HG03135 (cell line): ENCODE results near the gene ASXL1.
"Not testable (repeated sequence)": the region's sequence is repeated elsewhere in the genome, so short reads cannot be mapped to it uniquely, and the experiment has no call there.

ENCODE experiments used
- ATAC-seq: cut with Tn5 transposase; IDR thresholded peaks from one replicate; pipeline ENCODE4 v1.9.1; 2021; ENCODE audit warnings: mild to moderate bottlenecking, moderate library complexity; ENCODE audit not compliant: unreplicated experiment

Gene ASXL1

GRCh38 chr20:32463642-32464400 is 105.7 kb downstream of the ASXL1 start:
- ATAC-seq, result no peak

- ATAC-seq, result no peak
Observed at GRCh38 chr20:32464401-32465091, 106.4 kb downstream of the ASXL1 start.

GRCh38 chr20:32465092-32465900 is 107.2 kb downstream of the ASXL1 start:
- ATAC-seq, result no peak

- not testable (repeated sequence) for ATAC-seq
Observed at GRCh38 chr20:32465901-32466675, 108.0 kb downstream of the ASXL1 start.

- ATAC-seq, result no peak
Observed at GRCh38 chr20:32466739-32467505, 108.8 kb downstream of the ASXL1 start.

GRCh38 chr20:32467506-32468312 is 109.6 kb downstream of the ASXL1 start:
- no peak for ATAC-seq

- no peak for ATAC-seq
Observed at GRCh38 chr20:32468313-32468640, 110.1 kb downstream of the ASXL1 start.

GRCh38 chr20:32468860-32469259 is 110.7 kb downstream of the ASXL1 start:
- no peak for ATAC-seq

GRCh38 chr20:32470025-32470861 is 112.1 kb downstream of the ASXL1 start:
- no peak for ATAC-seq

GRCh38 chr20:32470940-32471339 is 112.8 kb downstream of the ASXL1 start:
- ATAC-seq, result no peak

GRCh38 chr20:32472581-32473207 is 114.6 kb downstream of the ASXL1 start:
- ATAC-seq, result no peak

GRCh38 chr20:32473231-32474008 is 115.3 kb downstream of the ASXL1 start:
- ATAC-seq, result no peak

- no peak for ATAC-seq
Observed at GRCh38 chr20:32474009-32474716, 116.0 kb downstream of the ASXL1 start.

GRCh38 chr20:32474717-32474966 is 116.5 kb downstream of the ASXL1 start:
- no peak for ATAC-seq

- no peak for ATAC-seq
Observed at GRCh38 chr20:32474967-32475811, 117.1 kb downstream of the ASXL1 start.
